GM19099 (cell line): Measurements from ENCODE around the gene DHRSX.

ENCODE experiments used
- POLR2A ChIP-seq: IDR thresholded peaks from 3 replicates; pipeline ENCODE4 v1.6.1; 2011; ENCODE audit warnings: low read depth; ENCODE audit not compliant: insufficient read length; ENCODE audit errors: extremely low read depth

Gene DHRSX

DNA sequence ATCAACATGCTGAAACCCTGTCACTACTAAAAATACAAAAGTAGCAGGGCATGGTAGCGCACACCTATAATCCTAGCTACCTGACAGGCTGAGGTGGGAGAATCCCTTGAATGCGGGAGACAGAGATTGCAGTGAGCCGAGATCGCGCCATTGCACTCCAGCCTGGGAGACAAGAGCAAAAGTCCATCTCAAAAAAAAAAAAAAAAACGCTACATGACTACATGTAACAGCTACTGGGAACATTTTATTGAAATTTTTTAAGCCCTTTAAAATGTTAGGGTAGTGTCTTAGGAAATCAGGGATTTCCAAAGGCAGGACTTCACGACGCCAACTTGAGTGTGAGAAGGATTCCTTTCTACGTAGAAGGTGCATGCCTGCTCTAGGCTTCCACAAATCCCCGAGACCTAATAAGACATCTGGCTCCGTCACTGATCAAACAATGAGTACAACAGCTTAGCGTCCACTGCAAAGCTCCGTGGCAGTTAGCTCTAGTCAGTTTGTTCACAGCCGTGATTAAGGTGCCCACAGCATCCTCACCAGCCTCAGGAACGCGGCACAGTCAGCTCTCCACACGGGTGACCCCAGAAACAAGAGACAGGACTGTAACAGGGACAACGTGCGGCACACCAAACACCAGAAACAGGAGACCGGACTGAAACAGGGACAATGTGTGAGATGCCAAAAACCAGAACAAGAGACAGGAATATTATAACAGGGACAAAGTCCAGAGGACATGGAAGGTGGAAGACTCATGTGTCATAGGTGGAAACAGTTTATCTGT is 33.7 kb downstream of the DHRSX start:
- no peak for TF ChIP-seq POLR2A

GRCh38 chrX:2464677-2465166 is 36.1 kb downstream of the DHRSX start:
- no peak for TF ChIP-seq POLR2A

GRCh38 chrX:2463973-2464676 is 36.7 kb downstream of the DHRSX start:
- TF ChIP-seq POLR2A = no peak

DNA sequence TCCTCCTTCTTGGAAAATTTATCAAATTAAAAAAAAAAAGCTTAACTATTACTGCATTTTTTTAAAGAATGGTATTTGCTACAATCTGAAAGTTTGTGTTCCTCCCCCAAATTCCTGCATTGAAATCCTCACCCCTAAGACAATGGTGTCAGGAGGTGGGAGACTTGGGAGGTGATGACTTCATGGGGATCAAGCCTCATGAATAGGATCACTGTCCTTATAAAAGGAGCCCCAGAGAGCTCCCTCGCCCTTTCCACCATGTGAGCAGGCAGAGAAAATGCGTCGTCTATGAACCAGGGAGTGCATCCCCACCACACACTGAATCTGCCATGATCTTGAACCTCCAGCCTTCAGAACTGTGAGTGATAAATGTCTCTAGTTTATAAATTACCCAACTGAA is 38.0 kb downstream of the DHRSX start:
- no peak for TF ChIP-seq POLR2A

DNA sequence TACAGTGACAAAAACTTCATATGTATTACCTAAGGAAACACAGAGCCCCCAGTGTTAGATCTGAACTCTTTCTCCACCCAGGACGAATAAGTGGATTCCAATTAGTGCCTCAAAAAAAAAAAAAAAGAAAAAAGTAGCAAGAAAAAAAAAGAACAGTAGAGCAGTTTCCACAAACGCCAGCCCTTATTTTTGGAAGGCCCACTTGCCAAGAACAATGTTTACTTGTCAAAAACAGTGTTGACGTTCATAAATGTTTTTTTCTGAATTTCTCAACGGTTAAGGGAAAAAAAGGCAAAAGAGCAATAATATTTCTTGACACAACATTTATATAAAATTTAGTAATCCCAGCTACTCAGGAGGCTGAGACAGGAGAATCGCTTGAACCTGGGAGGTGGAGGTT is 38.7 kb downstream of the DHRSX start:
- TF ChIP-seq POLR2A = no peak

GRCh38 chrX:2461711-2462016 is 39.1 kb downstream of the DHRSX start:
- TF ChIP-seq POLR2A = no peak

- TF ChIP-seq POLR2A = no peak
Observed at GRCh38 chrX:2458309-2458708, 42.5 kb downstream of the DHRSX start.

DNA sequence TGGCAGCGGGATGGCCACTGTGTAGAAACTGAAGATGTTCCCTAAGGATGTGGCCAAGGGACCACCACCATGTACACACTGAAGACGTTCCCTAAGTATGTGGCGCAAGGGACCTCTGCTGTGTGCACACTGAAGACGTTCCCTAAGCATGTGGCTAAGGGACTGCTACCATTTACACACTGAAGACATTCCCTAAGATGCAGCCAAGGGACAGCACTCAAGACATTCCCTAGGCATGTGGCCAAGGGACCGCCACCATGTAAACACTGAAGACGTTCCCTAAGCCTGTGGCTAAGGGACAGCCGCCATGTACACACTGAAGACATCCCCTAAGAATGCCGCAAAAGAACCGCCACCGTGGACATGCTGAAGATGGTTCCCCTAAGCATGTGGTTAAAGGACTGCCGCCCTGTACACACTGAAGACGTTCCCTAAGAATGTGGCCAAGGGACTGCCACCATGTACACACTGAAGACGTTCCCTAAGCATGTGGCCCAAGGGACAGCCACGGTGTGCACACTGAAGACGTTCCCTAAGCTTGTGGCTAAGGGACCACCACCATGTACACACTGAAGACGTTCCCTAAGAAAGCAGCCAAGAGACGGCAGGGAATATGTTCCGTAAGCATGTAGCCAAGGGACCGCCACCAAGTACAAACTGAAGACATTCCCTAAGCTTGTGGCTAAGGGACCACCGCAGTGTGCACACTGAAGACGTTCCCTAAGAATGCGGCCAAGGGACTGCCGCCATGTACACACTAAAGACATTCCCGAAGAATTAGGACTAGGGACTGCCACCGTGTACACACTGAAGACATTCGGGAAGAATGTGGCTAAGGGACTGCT is 43.3 kb downstream of the DHRSX start:
- TF ChIP-seq POLR2A = no peak

DNA sequence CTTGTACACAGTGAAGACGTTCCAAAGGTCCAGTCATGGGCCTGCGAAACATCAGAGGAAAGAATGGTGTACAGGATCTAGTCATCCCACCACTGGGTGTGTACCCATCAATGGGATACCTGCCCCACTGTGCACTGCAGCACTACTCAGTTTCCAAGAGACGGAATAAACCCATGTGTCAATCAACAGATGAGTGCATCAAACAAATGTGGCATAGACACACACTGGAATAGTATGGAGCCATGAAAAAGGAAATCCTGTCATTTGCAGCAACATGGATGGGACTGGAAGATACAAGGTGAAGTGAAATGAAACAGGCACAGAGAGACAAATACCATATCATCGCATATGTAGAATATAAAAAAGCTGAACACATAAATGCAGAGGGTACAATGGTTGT is 48.0 kb downstream of the DHRSX start:
- no peak for TF ChIP-seq POLR2A

DNA sequence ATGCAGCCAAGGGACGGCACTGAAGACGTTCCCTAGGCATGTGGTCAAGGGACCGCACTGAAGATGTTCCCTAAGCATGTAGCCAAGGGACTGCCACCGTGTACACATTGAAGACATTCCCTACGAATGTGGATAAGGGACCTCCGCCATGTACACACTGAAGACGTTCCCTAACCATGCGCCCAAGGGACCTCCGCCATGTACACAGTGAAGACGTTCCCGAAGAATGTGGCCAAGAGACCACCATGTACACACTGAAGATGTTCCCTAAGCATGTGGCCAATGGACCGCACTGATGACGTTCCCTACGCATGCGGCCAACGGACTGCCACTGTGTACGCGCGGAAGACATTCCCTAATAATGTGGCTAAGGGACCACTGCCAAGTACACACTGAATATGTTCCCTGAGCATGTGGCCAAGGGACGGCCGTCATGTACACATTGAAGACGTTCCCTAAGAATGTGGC is 48.4 kb downstream of the DHRSX start:
- TF ChIP-seq POLR2A = no peak

- TF ChIP-seq POLR2A = no peak
Observed at GRCh38 chrX:2451501-2452316, 49.1 kb downstream of the DHRSX start.

DNA sequence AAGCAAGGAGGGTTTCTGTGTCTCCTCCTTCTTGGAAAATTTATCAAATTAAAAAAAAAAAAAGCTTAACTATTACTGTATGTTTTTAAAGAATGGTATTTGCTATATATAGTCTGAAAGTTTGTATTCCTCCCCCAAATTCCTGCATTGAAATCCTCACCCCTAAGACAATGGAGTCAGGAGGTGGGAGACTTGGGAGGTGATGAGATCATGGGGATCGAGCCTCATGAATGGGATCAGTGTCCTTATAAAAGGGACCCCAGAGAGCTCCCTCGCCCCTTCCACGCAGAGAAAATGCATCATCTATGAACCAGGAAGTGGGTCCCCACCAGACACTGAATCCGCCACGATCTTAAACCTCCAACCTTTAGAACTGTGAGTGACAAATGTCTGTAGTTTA is 50.1 kb downstream of the DHRSX start:
- TF ChIP-seq POLR2A = no peak

DNA sequence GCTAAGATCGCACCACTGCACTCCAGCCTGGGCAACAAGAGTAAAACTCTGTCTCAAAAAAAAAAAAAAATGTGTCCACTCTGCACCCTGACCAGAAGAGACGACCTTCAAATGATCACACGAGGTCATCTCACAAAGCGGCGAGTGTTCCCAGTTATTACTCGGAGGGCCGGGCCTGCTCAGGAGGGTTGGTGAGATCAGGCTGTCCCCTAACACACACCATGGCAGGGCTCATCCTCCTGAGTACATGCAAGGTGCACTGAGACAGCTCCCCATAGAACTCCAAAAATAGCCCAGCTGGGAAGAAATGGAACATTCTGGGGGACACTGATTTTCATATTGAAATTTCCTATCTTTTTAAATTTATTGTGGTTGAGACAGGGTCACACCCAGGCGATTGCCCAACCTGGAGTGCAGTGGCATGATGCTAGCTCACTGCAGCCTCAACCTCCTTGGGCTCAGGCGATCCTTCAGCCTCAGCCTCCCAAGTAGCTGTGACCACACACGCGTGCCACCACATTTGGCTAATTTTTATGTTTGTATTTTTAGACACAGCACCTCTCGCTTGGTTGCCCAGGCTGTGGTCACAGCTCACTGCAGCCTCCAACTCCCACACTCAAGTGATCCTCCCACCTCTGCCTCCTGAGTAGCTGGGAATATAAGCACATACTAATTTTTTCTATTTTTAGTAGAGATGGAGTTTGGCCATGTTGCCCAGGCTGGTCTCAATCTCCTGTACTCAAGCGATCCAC is 51.5 kb downstream of the DHRSX start:
- TF ChIP-seq POLR2A = no peak

DNA sequence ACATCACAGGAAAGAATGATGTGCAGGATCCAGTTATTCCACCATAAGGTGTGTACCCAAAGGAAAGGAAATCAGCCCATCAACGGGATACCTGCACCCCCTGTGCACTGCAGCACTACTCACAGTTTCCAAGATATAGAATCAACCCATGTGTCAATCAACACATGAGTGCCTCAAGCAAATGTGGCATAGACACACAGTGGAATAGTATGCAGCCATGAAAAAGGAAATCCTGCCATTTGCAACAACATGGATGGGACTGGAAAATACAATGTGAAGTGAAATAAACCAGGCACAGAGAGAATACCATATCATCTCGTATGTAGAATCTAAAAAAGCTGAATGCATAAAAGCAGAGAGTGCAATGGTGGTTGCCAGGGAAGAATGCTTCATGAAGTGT is 53.3 kb downstream of the DHRSX start:
- TF ChIP-seq POLR2A = no peak
